GM23338 (cell line): ENCODE results near the gene IQCE. TPM values are rescaled to one million over a fixed set of nuclear protein-coding genes. Genes with fewer than 3 reads are reported as not detected.
A peak's percentile ranks its signal among the peaks of the same experiment; 100 is the strongest.

Experiments used
- ATAC-seq: fragments of 200-7000 bp; cut with Tn5 transposase; 3 replicates; pipeline ENCODE4 v1.9.1; 2020
- DNase-seq: peaks from one replicate; pipeline ENCODE4 v3.0.0-alpha.2; 2015; ENCODE audit warnings: low spot score
- H2AFZ ChIP-seq: fragments of 200-600 bp; sonication (generic); 2 replicates; pipeline ENCODE4 v1.8.0; 2016; ENCODE audit warnings: antibody characterized with exemption, mild to moderate bottlenecking, moderate library complexity
- H3F3A ChIP-seq: fragments of 200-600 bp; sonication (generic); replicated peaks from 2 replicates; pipeline ENCODE4 v1.8.0; 2017; ENCODE audit warnings: antibody characterized with exemption, mixed run types, low read depth
- H3K27ac ChIP-seq: fragments of 200-600 bp; sonication (generic); 2 replicates; pipeline ENCODE4 v1.6.1; 2016; ENCODE audit warnings: low read depth
- H3K27me3 ChIP-seq: fragments of 200-600 bp; sonication (generic); 2 replicates; pipeline ENCODE4 v1.8.0; 2016; ENCODE audit warnings: mild to moderate bottlenecking, mixed run types, moderate library complexity; ENCODE audit not compliant: insufficient read depth
- H3K36me3 ChIP-seq: fragments of 200-600 bp; sonication (generic); 2 replicates; pipeline ENCODE4 v1.8.0; 2016; ENCODE audit warnings: mild to moderate bottlenecking; ENCODE audit not compliant: insufficient read depth
- H3K4me1 ChIP-seq: fragments of 200-600 bp; sonication (generic); 2 replicates; pipeline ENCODE4 v1.8.0; 2016; ENCODE audit warnings: mild to moderate bottlenecking, moderate library complexity; ENCODE audit not compliant: insufficient read depth
- H3K4me2 ChIP-seq: fragments of 200-600 bp; sonication (generic); 2 replicates; pipeline ENCODE4 v1.7.1; 2017; ENCODE audit warnings: mixed run types
- H3K4me3 ChIP-seq: fragments of 200-600 bp; sonication (generic); 2 replicates; pipeline ENCODE4 v1.6.1; 2016; ENCODE audit warnings: mixed run types
- H3K79me2 ChIP-seq: fragments of 200-600 bp; sonication (generic); replicated peaks from 2 replicates; pipeline ENCODE4 v1.8.0; 2017; ENCODE audit warnings: mild to moderate bottlenecking; ENCODE audit not compliant: insufficient read depth
- H3K9me2 ChIP-seq: fragments of 200-600 bp; sonication (generic); 2 replicates; pipeline ENCODE4 v1.8.0; 2017; ENCODE audit not compliant: insufficient read depth
- H4K20me1 ChIP-seq: fragments of 200-600 bp; sonication (generic); replicated peaks from 2 replicates; pipeline ENCODE4 v1.8.0; 2017; ENCODE audit warnings: mild to moderate bottlenecking; ENCODE audit not compliant: insufficient read depth
- H3K27ac Mint-ChIP-seq: 2 replicates; pipeline ENCODE4 v1.8.0; 2020; ENCODE audit warnings: inconsistent platforms, mild to moderate bottlenecking, moderate library complexity, mixed read lengths
- H3K27me3 Mint-ChIP-seq: 3 replicates; pipeline ENCODE4 v1.8.0; 2022; ENCODE audit warnings: low read depth, mild to moderate bottlenecking, moderate library complexity, mixed read lengths, inconsistent platforms; ENCODE audit not compliant: insufficient read depth, poor library complexity
- H3K36me3 Mint-ChIP-seq: 3 replicates; pipeline ENCODE4 v1.8.0; 2021; ENCODE audit warnings: low read depth, mild to moderate bottlenecking, inconsistent platforms, moderate library complexity, mixed read lengths
- H3K4me1 Mint-ChIP-seq: 3 replicates; pipeline ENCODE4 v1.8.0; 2020; ENCODE audit warnings: mild to moderate bottlenecking, inconsistent platforms, mixed read lengths
- H3K4me3 Mint-ChIP-seq: 3 replicates; pipeline ENCODE4 v1.8.0; 2021; ENCODE audit warnings: moderate library complexity, mild to moderate bottlenecking, inconsistent platforms, mixed read lengths
- H3K9me3 Mint-ChIP-seq: 3 replicates; pipeline ENCODE4 v1.8.0; 2020; ENCODE audit warnings: moderate library complexity, mild to moderate bottlenecking, inconsistent platforms, mixed read lengths
- CTCF ChIP-seq, 2 experiments: fragments of 200-600 bp in 1 of 2; sonication (generic) in 1 of 2; conservative IDR thresholded peaks; 2 replicates each; pipeline versions ENCODE4 v1.5.1 to v1.6.1; 2016 to 2017; ENCODE audit warnings: antibody characterized with exemption in 2 of 2, low read depth in 2 of 2, mild to moderate bottlenecking in 2 of 2, moderate library complexity in 1 of 2
- ETS1 ChIP-seq: IDR thresholded peaks from 2 replicates; pipeline ENCODE4 v1.6.1; 2016; ENCODE audit warnings: antibody characterized with exemption
- EZH2phosphoT487 ChIP-seq: fragments of 200-600 bp; sonication (generic); IDR thresholded peaks from one replicate; pipeline ENCODE4 v1.8.1; 2018; ENCODE audit warnings: antibody characterized with exemption; ENCODE audit not compliant: unreplicated experiment
- POLR2AphosphoS5 ChIP-seq: IDR thresholded peaks from 2 replicates; pipeline ENCODE4 v1.6.1; 2016; ENCODE audit warnings: antibody characterized with exemption, low read depth
- REST ChIP-seq: IDR thresholded peaks from one replicate; pipeline ENCODE4 v1.6.1; 2018; ENCODE audit warnings: antibody characterized with exemption; ENCODE audit not compliant: unreplicated experiment
- ZNF331 ChIP-seq: fragments of 250-450 bp; sonication (Bioruptor Pico); IDR thresholded peaks from 2 replicates; pipeline ENCODE4 v1.5.0; 2020; ENCODE audit warnings: low read depth, mild to moderate bottlenecking, moderate library complexity
- polyA plus RNA-seq: library from polyadenylated mRNA; unstranded; fragments of >200 nt; fragmentation: Nextera tagmentation; extraction: Ambion mirVana; gene quantifications from 2 replicates; pipeline ENCODE4 v1.2.1, GENCODE V29; 2016
- total RNA-seq: library from RNA; depleted of rRNA; stranded (reverse); fragments of >200 nt; shearing (Covaris generic); gene quantifications from 2 replicates; pipeline ENCODE4 v1.2.3, GENCODE V29; 2014

Gene IQCE
- total and polyA plus RNA-seq, 2 experiments from 2014 or later = 5.0 to 7.7 TPM

GRCh38 chr7:2545746-2546425, 12.9 kb upstream of the IQCE start (continued):
- TF ChIP-seq REST (no peak), CTCF (conservative IDR thresholded peaks at IDR 0.05; ENCODE audit: low read depth in 2 of 2) (no peak), POLR2AphosphoS5 (no peak), ETS1 (no peak)

- Histone ChIP-seq H2AFZ (no peak overlapping the region), H3K27me3 (no peaks in the 10 kb centered on the region), H3K36me3 (peaks cover 5% of the 10 kb centered on the region), H3K27ac (no peak overlapping the region), H3K79me2 (peaks cover 9% of the 10 kb centered on the region; the same call in 1 of the 2 replicates), H3K4me1 (no peaks in the 10 kb centered on the region), H3K4me3 (no peak overlapping the region), H3F3A (0 out of 2 replicates have a peak, but pooled peaks cover 8% of the 10 kb centered on the region), H3K9me2 (no peaks in the 10 kb centered on the region), H4K20me1 (no peaks in the 10 kb centered on the region; the same call in 1 of the 2 replicates), H3K4me2 (no peak overlapping the region)
- TF ChIP-seq REST = peak; percentile 51
- no peak for TF ChIP-seq ZNF331 (CRISPR knock-in tag)
- no peak for TF ChIP-seq EZH2phosphoT487
- no peak for DNase-seq
- Mint-ChIP-seq H3K36me3 (peaks cover 60% of the 10 kb centered on the region), H3K4me1 (no peaks in the 10 kb centered on the region), H3K27me3 (peaks cover 2% of the 10 kb centered on the region), H3K4me3 (no peak overlapping the region), H3K27ac (no peak overlapping the region), H3K9me3 (no peaks in the 10 kb centered on the region)
- no peak for ATAC-seq
Measured at GRCh38 chr7:2546776-2547586, 11.8 kb upstream of the IQCE start.
